NCI-H2196 (cell line): ENCODE results near the gene NTRK3.

Experiments used
- DNase-seq: peaks from one replicate; lab custom pipeline; 2025; ENCODE audit not compliant: unreplicated experiment; lab: John Stamatoyannopoulos, UW

Gene NTRK3

GRCh38 chr15:88011533-88011932 lies 245.0 kb downstream of the NTRK3 start:
- DNase-seq, result no peak

- DNase-seq, result no peak
Observed at GRCh38 chr15:88006146-88006545, 250.4 kb downstream of the NTRK3 start.

- DNase-seq, result no peak
Observed at GRCh38 chr15:88004399-88004798, 252.1 kb downstream of the NTRK3 start.

- no peak for DNase-seq
Observed at GRCh38 chr15:88003541-88004327, 252.8 kb downstream of the NTRK3 start.

GRCh38 chr15:88002706-88003105 lies 253.8 kb downstream of the NTRK3 start:
- DNase-seq, result no peak

GRCh38 chr15:87998630-87999029 lies 257.9 kb downstream of the NTRK3 start:
- no peak for DNase-seq

GRCh38 chr15:87986776-87987175 lies 269.8 kb downstream of the NTRK3 start:
- DNase-seq, result no peak

- no peak for DNase-seq
Observed at GRCh38 chr15:87985451-87985850, 271.1 kb downstream of the NTRK3 start.

GRCh38 chr15:87981969-87982368 lies 274.6 kb downstream of the NTRK3 start:
- DNase-seq, result no peak

GRCh38 chr15:87977907-87978306 lies 278.6 kb downstream of the NTRK3 start:
- no peak for DNase-seq

GRCh38 chr15:87976552-87976951 lies 280.0 kb downstream of the NTRK3 start:
- DNase-seq, result no peak

- DNase-seq, result no peak
Observed at GRCh38 chr15:87973501-87974215, 282.9 kb downstream of the NTRK3 start.

- no peak for DNase-seq
Observed at GRCh38 chr15:87971076-87971475, 285.5 kb downstream of the NTRK3 start.

GRCh38 chr15:87967951-87968350 lies 288.6 kb downstream of the NTRK3 start:
- DNase-seq, result no peak

- no peak for DNase-seq
Observed at GRCh38 chr15:87965304-87965703, 291.2 kb downstream of the NTRK3 start.

- DNase-seq, result no peak
Observed at GRCh38 chr15:87962428-87962827, 294.1 kb downstream of the NTRK3 start.

GRCh38 chr15:87961851-87962420 lies 294.6 kb downstream of the NTRK3 start:
- no peak for DNase-seq

GRCh38 chr15:87959662-87960061 lies 296.9 kb downstream of the NTRK3 start:
- DNase-seq, result no peak

GRCh38 chr15:87959080-87959479 lies 297.5 kb downstream of the NTRK3 start:
- DNase-seq, result no peak

GRCh38 chr15:87955284-87955909 lies 301.1 kb downstream of the NTRK3 start:
- DNase-seq, result no peak

- DNase-seq, result no peak
Observed at GRCh38 chr15:87954793-87955192, 301.7 kb downstream of the NTRK3 start.
